Body of pancreas (tissue), 4 donors: ENCODE measurements around the gene NBAS.

Experiments used
- CTCF ChIP-seq, 7 experiments: fragments of 450-650 bp in 4 of 7; fragments of 200-600 bp in 3 of 7; sonication (generic) in 3 of 7; IDR thresholded peaks; one replicate each; pipeline ENCODE4 v1.5.1; 2016 to 2019; ENCODE audit warnings: antibody characterized with exemption in 7 of 7
- POLR2A ChIP-seq, 3 donors: fragments of 450-650 bp; IDR thresholded peaks; one replicate each; pipeline ENCODE4 v1.6.1; 2016; ENCODE audit warnings: antibody characterized with exemption in 3 of 3, mild to moderate bottlenecking in 2 of 3

DNA sequence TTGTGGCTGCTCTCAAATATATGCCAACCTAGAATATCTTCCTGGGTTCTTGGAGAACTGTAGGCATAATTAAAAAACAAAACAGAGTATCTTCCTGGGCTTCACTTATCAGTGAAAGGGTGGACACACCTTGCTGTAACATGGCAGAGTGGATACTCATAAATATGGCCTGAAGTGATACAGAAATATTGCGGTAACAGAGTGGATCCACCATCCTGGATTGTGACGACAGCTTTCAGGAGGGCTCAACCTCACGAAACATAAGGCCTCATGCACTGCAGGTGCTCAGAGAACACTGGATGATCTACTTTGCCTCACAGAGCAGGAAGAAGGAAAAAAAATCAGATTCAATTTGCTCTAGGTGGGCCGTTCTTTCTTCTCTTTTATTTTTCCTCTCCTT lies 336.0 kb downstream of the NBAS start:
- TF ChIP-seq POLR2A (IDR thresholded peaks at IDR 0.05), result no peak
- no peak for TF ChIP-seq CTCF (IDR thresholded peaks at IDR 0.05)
